ENCODE measurements around the gene DEPP1.

DNA sequence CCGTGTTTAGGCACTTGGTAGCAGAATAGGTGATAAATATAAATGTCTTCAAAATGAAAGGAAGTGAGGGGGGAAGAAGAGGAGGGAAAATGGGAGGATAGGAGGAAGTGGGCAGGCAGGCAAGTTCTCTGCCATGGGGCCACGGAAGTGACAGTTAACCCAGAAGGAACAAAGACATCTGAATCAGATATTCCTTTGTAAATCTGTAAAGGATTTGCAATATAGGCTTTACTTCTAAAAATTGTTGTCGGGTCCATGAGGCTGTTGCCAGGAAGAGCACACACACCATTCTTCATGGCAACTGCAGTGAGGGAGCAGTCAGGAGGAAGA, 42.7 kb downstream of the DEPP1 start:
- no peak for TF ChIP-seq CTCF (IDR thresholded peaks at IDR 0.05 in 2 of 3, conservative IDR thresholded peaks at IDR 0.05 in 1 of 3; ENCODE audit: borderline replicate concordance in 1 of 3, insufficient read depth in 1 of 3, low read depth in 2 of 3, low read length in 2 of 3)
- no peak for TF ChIP-seq FOSL1 (IDR thresholded peaks at IDR 0.05; ENCODE audit: low read depth)
- no peak for TF ChIP-seq POLR2A (IDR thresholded peaks at IDR 0.05; ENCODE audit: borderline replicate concordance, extremely low read depth, insufficient read depth, insufficient read length)
- no peak for TF ChIP-seq SRF (IDR thresholded peaks at IDR 0.05; ENCODE audit: low read depth)
- TF ChIP-seq EZH2phosphoT487 (IDR thresholded peaks at IDR 0.05; ENCODE audit: borderline replicate concordance), result no peak
- no peak for TF ChIP-seq YY1 (IDR thresholded peaks at IDR 0.05; ENCODE audit: extremely low read depth, insufficient replicate concordance, low read depth, low read length)
- no peak for TF ChIP-seq RAD21 (IDR thresholded peaks at IDR 0.05; ENCODE audit: low read depth)
- no peak for TF ChIP-seq EGR1 (IDR thresholded peaks at IDR 0.05; ENCODE audit: low read depth)
- TF ChIP-seq CEBPB (IDR thresholded peaks at IDR 0.05; ENCODE audit: low read depth), result no peak
